ENCODE data around the gene HERC6.

DNA sequence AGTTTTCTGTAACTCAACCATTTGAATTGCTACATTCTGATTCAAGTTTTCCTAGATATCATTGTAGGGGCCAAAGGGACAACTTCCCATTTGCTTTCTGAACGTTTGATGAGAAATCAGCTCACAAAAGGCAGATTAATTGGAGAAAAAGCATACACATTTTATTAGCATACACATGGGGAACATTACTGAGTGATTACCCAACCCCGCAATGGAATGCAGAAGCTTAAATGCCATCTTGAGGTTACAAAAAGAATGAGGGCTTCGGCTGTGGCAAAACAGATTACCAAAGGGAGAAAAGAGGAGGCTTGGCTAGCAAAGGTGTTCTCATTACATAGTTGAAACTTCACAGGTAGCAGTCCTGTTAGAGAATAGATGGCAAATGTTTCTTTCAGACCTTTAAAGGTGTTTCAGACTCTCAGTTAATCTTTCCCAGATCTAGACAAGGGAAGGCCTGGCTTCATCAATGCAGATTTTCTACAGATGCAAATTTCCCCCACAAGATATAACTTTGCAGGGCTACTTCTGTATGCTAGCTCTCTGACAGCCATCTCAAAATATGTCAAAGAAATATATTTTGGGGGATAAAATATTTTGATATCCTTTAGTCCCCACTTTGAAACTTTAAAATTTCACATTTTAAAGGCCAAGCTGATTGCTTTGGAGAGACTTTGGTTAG, 26.5 kb upstream of the HERC6 start:
- TF ChIP-seq CTCF (IDR thresholded peaks at IDR 0.05; ENCODE audit: poor library complexity, severe bottlenecking), result no peak
- TF ChIP-seq RAD21 (conservative IDR thresholded peaks at IDR 0.05), result no peak
- no peak for TF ChIP-seq EP300 (conservative IDR thresholded peaks at IDR 0.05; ENCODE audit: poor library complexity, severe bottlenecking)
- TF ChIP-seq POLR2AphosphoS5 (IDR thresholded peaks at IDR 0.05), result no peak
- TF ChIP-seq, protein P1, sequence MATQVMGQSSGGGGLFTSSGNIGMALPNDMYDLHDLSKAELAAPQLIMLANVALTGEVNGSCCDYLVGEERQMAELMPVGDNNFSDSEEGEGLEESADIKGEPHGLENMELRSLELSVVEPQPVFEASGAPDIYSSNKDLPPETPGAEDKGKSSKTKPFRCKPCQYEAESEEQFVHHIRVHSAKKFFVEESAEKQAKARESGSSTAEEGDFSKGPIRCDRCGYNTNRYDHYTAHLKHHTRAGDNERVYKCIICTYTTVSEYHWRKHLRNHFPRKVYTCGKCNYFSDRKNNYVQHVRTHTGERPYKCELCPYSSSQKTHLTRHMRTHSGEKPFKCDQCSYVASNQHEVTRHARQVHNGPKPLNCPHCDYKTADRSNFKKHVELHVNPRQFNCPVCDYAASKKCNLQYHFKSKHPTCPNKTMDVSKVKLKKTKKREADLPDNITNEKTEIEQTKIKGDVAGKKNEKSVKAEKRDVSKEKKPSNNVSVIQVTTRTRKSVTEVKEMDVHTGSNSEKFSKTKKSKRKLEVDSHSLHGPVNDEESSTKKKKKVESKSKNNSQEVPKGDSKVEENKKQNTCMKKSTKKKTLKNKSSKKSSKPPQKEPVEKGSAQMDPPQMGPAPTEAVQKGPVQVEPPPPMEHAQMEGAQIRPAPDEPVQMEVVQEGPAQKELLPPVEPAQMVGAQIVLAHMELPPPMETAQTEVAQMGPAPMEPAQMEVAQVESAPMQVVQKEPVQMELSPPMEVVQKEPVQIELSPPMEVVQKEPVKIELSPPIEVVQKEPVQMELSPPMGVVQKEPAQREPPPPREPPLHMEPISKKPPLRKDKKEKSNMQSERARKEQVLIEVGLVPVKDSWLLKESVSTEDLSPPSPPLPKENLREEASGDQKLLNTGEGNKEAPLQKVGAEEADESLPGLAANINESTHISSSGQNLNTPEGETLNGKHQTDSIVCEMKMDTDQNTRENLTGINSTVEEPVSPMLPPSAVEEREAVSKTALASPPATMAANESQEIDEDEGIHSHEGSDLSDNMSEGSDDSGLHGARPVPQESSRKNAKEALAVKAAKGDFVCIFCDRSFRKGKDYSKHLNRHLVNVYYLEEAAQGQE (IDR thresholded peaks at IDR 0.05; ENCODE audit: borderline replicate concordance), result no peak
- no peak for TF ChIP-seq EZH2 (IDR thresholded peaks at IDR 0.05; ENCODE audit: borderline replicate concordance, insufficient read depth, low read length, poor library complexity, severe bottlenecking)
- TF ChIP-seq SMC3 (conservative IDR thresholded peaks at IDR 0.05; ENCODE audit: poor library complexity), result no peak

Data from neural cell (in vitro differentiated cells).